Embryonic facial prominence (tissue), 1 donor: ENCODE data around the gene OR8S1.
"Not testable (repeated sequence)": the region's sequence is repeated elsewhere in the genome, so short reads cannot be mapped to it uniquely, and the experiment has no call there.

Experiments
- DNase-seq: peaks from one replicate; pipeline ENCODE4 v3.0.0-alpha.2; 2016; ENCODE audit errors: extremely low spot score

The OR8S1 gene

GRCh38 chr12:48553666-48554343 is 28.4 kb downstream of the OR8S1 start:
- not testable (repeated sequence) for DNase-seq

DNA sequence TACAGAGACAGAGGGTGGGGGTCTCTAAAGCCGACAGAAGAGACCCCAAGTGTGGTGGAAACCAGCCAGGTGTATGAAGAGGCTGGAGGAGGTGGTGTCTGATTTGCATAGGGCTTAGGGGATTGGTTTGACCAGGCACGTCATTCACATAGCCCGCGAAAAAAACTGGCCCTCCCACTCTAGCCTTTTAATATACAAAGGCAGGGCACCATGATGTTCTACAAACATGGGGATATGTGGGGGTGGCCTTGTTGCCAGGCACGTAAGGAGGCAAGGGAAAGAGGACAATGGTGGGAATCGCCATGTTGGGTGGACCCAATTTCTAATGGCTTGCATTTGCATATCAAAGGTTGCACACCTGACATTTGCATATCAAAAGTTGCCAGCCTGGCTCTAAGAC is 31.2 kb downstream of the OR8S1 start:
- no peak for DNase-seq

DNA sequence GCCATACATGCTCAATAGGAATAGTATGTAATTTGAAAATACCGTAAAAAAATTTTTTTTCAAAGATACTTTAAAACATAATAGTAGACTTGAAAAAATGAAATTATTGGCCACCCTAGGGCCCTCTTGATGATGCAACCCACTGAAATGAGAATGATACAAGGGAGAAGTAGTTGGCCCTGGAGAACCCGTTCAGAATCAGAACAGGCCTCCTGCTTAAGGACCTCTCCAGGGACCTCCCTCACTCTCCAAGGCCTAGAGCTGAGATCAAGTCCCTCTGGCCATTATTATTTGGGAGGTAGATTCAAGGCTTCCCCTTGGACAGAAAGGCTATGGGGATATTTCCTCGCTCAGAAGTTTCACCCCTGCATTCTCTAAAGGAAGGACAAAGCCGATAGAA is 32.5 kb downstream of the OR8S1 start:
- no peak for DNase-seq

DNA sequence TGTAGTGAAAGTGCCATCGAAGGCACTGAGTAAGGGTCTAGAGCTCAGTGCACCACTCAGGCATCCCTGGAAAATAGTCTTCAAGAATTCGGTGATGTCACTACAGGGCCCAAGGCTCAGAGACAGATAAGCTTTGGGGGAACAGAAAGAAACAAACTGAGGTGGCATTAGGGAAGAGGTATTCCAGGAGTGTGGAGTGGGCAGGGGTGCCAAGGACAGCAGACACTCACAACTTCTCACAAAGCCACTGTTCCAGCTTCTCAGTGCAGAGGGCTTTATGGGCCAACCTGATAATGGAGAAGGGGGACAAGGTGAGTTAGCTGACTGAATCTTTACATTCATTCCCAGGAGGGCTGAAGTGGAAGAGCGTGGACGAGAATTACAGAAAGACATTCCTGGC is 42.3 kb downstream of the OR8S1 start:
- no peak for DNase-seq

DNA sequence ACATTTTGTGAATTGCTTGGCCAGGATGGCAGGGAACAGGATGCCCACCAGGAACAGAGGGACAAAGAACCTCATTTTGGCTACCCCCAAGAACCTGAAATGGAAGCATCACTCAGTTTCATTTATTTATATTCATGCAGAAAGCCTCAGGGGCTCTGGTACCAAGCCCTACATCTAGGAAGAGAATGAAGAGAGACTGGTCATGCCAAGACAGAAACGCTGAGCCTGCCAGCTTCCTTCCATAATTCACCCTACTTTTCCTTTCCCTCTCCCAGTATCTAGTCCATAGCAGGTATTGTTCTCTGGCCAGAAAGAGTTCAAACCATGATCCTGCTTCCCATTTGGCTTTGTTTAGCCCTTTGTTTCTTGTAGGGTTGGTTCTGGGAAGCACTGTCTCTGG is 44.5 kb downstream of the OR8S1 start, which contains the start of gene LALBA:
Gene LALBA (minus strand): TSS at position 101 of the 400 bp plus-strand sequence. CDS start 26 bp downstream, at position 75.
- no peak for DNase-seq

- no peak for DNase-seq
These were observed 46.9 kb downstream of the OR8S1 start for GRCh38 chr12:48572326-48572725.
